ENCODE results near the gene POLR3E.

DNA sequence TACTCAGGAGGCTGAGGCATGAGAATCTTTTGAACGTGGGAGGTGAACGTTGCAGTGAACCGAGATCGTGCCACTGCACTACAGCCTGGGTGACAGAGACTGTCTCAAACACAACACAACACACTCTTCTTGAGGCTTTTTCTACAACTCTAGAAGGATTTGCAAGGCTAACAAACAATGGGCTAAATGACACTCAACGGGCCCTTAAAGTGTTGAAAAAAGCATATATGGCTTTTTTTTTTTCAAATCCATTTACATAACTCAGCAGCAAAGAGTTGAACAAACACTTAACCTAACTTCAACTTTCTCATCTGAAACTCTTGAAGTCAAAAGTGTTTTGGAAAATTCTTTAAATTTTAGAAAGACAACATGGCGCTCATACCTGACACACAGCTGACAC lies 54.9 kb downstream of the POLR3E start:
- no peak for TF ChIP-seq ZNF274 (IDR thresholded peaks at IDR 0.05; ENCODE audit: low read depth, low read length)
- no peak for TF ChIP-seq SUZ12 (IDR thresholded peaks at IDR 0.05; ENCODE audit: extremely low read depth, insufficient read depth, insufficient read length)

Measured in NT2/D1 (cell line).